22Rv1 (cell line): ENCODE results near the gene FKBP1C.
"Not testable (repeated sequence)": the region's sequence is repeated elsewhere in the genome, so short reads cannot be mapped to it uniquely, and the experiment has no call there.

Source experiments
- H3K27ac ChIP-seq: fragments of 450-650 bp; 2 replicates; pipeline ENCODE4 v1.5.1; 2017
- CTCF ChIP-seq: fragments of 450-650 bp; IDR thresholded peaks from 2 replicates; pipeline ENCODE4 v1.5.1; 2017; ENCODE audit warnings: mild to moderate bottlenecking
- ZFX ChIP-seq: fragments of 450-650 bp; IDR thresholded peaks from 2 replicates; pipeline ENCODE4 v1.6.1; 2017; ENCODE audit warnings: antibody characterized with exemption, borderline replicate concordance

FKBP1C gene

GRCh38 chr6:63211343-63211742 is at the start of gene FKBP1C:
Gene FKBP1C (plus strand): TSS chr6:63211469.
- not testable (repeated sequence) for H3K27ac ChIP-seq

- not testable (repeated sequence) for H3K27ac ChIP-seq
These were observed 47.0 kb upstream of the FKBP1C start for GRCh38 chr6:63164047-63164803.

- TF ChIP-seq CTCF (no peak), ZFX (no peak)
- H3K27ac ChIP-seq = no peak overlapping the region
These were observed 37.1 kb upstream of the FKBP1C start for GRCh38 chr6:63174173-63174572.

- TF ChIP-seq CTCF = no peak
- peak overlapping the region; percentile 48 for H3K27ac ChIP-seq
These were observed 35.1 kb upstream of the FKBP1C start for GRCh38 chr6:63176181-63176580.

GRCh38 chr6:63180367-63180766 is 30.9 kb upstream of the FKBP1C start:
- no peak overlapping the region for H3K27ac ChIP-seq
- TF ChIP-seq CTCF = no peak

- no peak for TF ChIP-seq CTCF
- TF ChIP-seq ZFX = no peak
- no peak overlapping the region for H3K27ac ChIP-seq
These were observed 24.3 kb upstream of the FKBP1C start for GRCh38 chr6:63186970-63187369.

GRCh38 chr6:63188828-63189227 is 22.4 kb upstream of the FKBP1C start:
- no peak for TF ChIP-seq ZFX
- no peak for TF ChIP-seq CTCF

GRCh38 chr6:63193324-63193723 is 17.9 kb upstream of the FKBP1C start:
- H3K27ac ChIP-seq = no peak overlapping the region
- TF ChIP-seq CTCF (no peak), ZFX (no peak)

More at GRCh38 chr6:63188828-63189227, 22.4 kb upstream of the FKBP1C start:
- no peak overlapping the region for H3K27ac ChIP-seq
